Measurements from ENCODE around the gene C2CD2L. TPM values are rescaled to one million over a fixed set of nuclear protein-coding genes. Genes with fewer than 3 reads are reported as not detected.
A peak's percentile ranks its signal among the peaks of the same experiment; 100 is the strongest.
"Not testable (repeated sequence)": the region's sequence is repeated elsewhere in the genome, so short reads cannot be mapped to it uniquely, and the experiment has no call there.

The C2CD2L gene
- total RNA-seq, 2 donors from 2014 or later = 5.4 to 20.8 TPM

DNA sequence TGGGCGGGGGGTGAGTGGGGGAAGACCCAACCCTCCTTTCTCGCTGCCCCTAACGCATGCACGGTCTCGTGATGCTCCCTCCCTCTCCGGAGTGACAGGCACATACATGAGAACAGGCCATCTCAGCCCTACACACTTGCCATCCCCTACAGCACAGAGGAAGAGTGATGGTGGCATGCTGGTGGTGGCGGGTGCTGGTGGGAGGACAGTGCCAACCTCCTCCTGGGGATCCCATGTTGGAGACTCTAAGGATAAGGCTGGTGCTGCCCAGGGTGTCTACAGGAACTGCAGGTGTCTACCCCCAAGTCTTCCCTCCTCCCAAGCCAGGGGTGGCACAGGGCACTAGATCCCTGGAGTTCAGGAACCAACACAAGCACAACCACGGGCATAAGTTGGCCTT is 54.7 kb downstream of the C2CD2L start:
- TF ChIP-seq POLR2A (IDR thresholded peaks at IDR 0.05) = no peak
- no peak for TF ChIP-seq CTCF (IDR thresholded peaks at IDR 0.05)
- ATAC-seq (no peak), DNase-seq (no peak)
- Histone ChIP-seq H3K36me3 (replicated peaks in 1 of 2; ENCODE audit: insufficient read depth in 1 of 2, low read depth in 2 of 2) (no peaks in the 10 kb centered on the region), H3K27ac (no peak overlapping the region), H3K9me3 (no peaks in the 10 kb centered on the region), H3K27me3 (no peaks in the 10 kb centered on the region), H3K4me1 (no peaks in the 10 kb centered on the region), H3K4me3 (no peak overlapping the region)
- 63 to 65% methylated on average over 6 to 8 of the region's 8 CpGs for WGBS, 2 donors
- intact Hi-C loops (cut with DNase I) = no loop called here

GRCh38 chr11:119166368-119167076 is 59.4 kb downstream of the C2CD2L start:
- ATAC-seq = no peak
- WGBS, 2 donors = 56 to 80% methylated on average over 5 to 7 of the region's 8 CpGs
- Histone ChIP-seq H3K36me3 (replicated peaks in 1 of 2; ENCODE audit: insufficient read depth in 1 of 2, low read depth in 2 of 2) (no peaks in the 10 kb centered on the region), H3K27ac (no peak overlapping the region), H3K4me1 (peaks cover 17% of the 10 kb centered on the region), H3K4me3 (no peak overlapping the region), H3K27me3 (no peaks in the 10 kb centered on the region), H3K9me3 (no peaks in the 10 kb centered on the region)
- no peak for DNase-seq
- intact Hi-C loops (cut with DNase I) = no loop called here
- TF ChIP-seq POLR2A (IDR thresholded peaks at IDR 0.05) (no peak), CTCF (IDR thresholded peaks at IDR 0.05) (no peak)

DNA sequence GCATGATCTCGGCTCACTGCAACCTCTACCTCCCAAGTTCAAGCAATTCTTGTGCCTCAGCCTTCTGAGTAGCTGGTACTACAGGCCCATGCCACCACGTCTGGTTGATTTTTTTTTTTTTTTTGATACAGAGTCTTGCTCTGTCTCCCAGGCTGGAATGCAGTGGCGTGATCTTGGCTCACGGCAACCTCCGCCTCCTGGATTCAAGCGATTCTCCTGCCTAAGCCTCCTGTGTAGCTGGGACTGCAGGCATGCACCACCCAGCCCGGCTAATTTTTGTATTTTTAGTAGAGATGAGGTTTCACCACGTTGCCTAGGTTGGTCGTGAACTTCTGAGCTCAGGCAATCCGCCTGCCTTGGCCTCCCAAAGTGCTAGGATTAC is 59.9 kb downstream of the C2CD2L start:
- H3K36me3 ChIP-seq (replicated peaks in 1 of 2; ENCODE audit: insufficient read depth in 1 of 2, low read depth in 2 of 2); H3K4me3 ChIP-seq; H3K27me3 ChIP-seq; H3K9me3 ChIP-seq; intact Hi-C loops (cut with DNase I); H3K27ac ChIP-seq; DNase-seq; ATAC-seq: not testable (repeated sequence)
- 76 to 80% methylated on average over 10 of the region's 10 CpGs for WGBS, 2 donors
- H3K4me1 ChIP-seq = peaks cover 21% of the 10 kb centered on the region

DNA sequence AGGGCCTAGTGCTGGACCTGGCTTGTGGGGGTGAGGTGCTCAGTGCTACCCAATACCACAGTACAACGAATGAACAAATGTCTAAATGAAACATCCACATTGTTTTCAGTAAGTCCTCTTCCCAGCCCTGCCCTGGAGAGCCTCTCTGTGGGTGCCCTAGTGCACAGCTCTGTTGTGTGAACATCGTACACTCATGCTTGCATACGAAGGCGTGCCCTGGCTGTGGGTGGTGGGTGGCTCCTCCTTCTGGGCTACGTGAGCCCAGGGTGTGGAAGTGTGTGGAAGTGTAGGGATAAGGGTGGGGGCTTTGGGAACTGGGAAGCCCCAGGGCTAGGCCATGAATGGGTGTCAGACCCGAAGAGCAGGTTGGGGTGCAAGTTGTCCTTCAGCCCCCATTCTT is 60.8 kb downstream of the C2CD2L start:
- ATAC-seq (no peak), DNase-seq (no peak)
- 59 to 64% methylated on average over 3 to 6 of the region's 6 CpGs for WGBS, 2 donors
- no peaks in the 10 kb centered on the region for H3K9me3 ChIP-seq
- H3K4me1 ChIP-seq = peaks cover 21% of the 10 kb centered on the region
- intact Hi-C loops (cut with DNase I) = no loop called here
- H3K4me3 ChIP-seq = no peak overlapping the region
- no peaks in the 10 kb centered on the region for H3K36me3 ChIP-seq (replicated peaks in 1 of 2; ENCODE audit: insufficient read depth in 1 of 2, low read depth in 2 of 2)
- no peaks in the 10 kb centered on the region for H3K27me3 ChIP-seq
- TF ChIP-seq POLR2A (IDR thresholded peaks at IDR 0.05) (no peak), CTCF (IDR thresholded peaks at IDR 0.05) (no peak)
- peak overlapping the region in 1 of 4 donors; percentile 94 for H3K27ac ChIP-seq

Other genes with a start within 250 kb of the C2CD2L start
- not detected for gene CXCR5, start 223.5 kb upstream of the C2CD2L start, total RNA-seq
- 10 to 100 TPM; 13.2 to 16.5 TPM for gene BCL9L, start 181.4 kb upstream of the C2CD2L start, total RNA-seq
- not detected for gene UPK2, start 151.0 kb upstream of the C2CD2L start, total RNA-seq
- gene FOXR1, start 135.6 kb upstream of the C2CD2L start, total RNA-seq = not detected
- 10 to 100 TPM; 68.7 to 95.9 TPM for gene CENATAC, start 109.2 kb upstream of the C2CD2L start, total RNA-seq
- gene RPS25, start 89.0 kb upstream of the C2CD2L start, total RNA-seq = 1,000 to 10,000 TPM in 1 of 2 donors, 100 to 1,000 TPM in 1; 824 to 1,261 TPM
- 10 to 100 TPM; 26.2 to 39.9 TPM for gene TRAPPC4, start 88.6 kb upstream of the C2CD2L start, total RNA-seq
- gene SLC37A4, start 76.5 kb upstream of the C2CD2L start, total RNA-seq = 10 to 100 TPM; 64.6 to 90.3 TPM
- gene HYOU1, start 50.1 kb upstream of the C2CD2L start, total RNA-seq = 100 to 1,000 TPM; 121 to 218 TPM
- 10 to 100 TPM; 17.6 to 50.1 TPM for gene VPS11, start 39.5 kb upstream of the C2CD2L start, total RNA-seq
- 10 to 100 TPM in 1 of 2 donors, 1 to 10 TPM in 1; 7.6 to 16.1 TPM for gene HMBS, start 22.5 kb upstream of the C2CD2L start, total RNA-seq
- 10 to 100 TPM; 26.7 to 62.6 TPM for gene DPAGT1, start 5.5 kb upstream of the C2CD2L start, total RNA-seq
- 10 to 100 TPM; 11.9 to 28.3 TPM for gene HINFP, start 14.2 kb downstream of the C2CD2L start, total RNA-seq
- under 1 TPM in 1 of 2 donors, not detected in 1; 0.33 TPM for gene ABCG4, start 41.7 kb downstream of the C2CD2L start, total RNA-seq
- 10 to 100 TPM in 1 of 2 donors, 1 to 10 TPM in 1; 9.3 to 30.7 TPM for gene NLRX1, start 61.4 kb downstream of the C2CD2L start, total RNA-seq
- gene NHERF4, start 78.1 kb downstream of the C2CD2L start, total RNA-seq = 1 to 10 TPM in 1 of 2 donors, not detected in 1; 3.6 TPM
- 1 to 10 TPM; 3.0 to 6.5 TPM for gene CBL, start 99.0 kb downstream of the C2CD2L start, total RNA-seq
- gene MCAM, start 209.8 kb downstream of the C2CD2L start, total RNA-seq = 100 to 1,000 TPM in 1 of 2 donors, 10 to 100 TPM in 1; 75.0 to 205 TPM
- 1 to 10 TPM; 5.7 to 9.2 TPM for gene RNF26, start 227.2 kb downstream of the C2CD2L start, total RNA-seq
- gene C1QTNF5, start 233.5 kb downstream of the C2CD2L start, total RNA-seq = 10 to 100 TPM; 28.8 to 54.1 TPM
- gene MFRP, start 239.4 kb downstream of the C2CD2L start, total RNA-seq = under 1 TPM in 1 of 2 donors, not detected in 1; 0.52 TPM